ENCODE results near the gene SPAG16.
"Not testable (repeated sequence)": the region's sequence is repeated elsewhere in the genome, so short reads cannot be mapped to it uniquely, and the experiment has no call there.

Gene SPAG16

GRCh38 chr2:213989207-213989606, 704.9 kb downstream of the SPAG16 start:
- no peak for DNase-seq (ENCODE audit: low read depth in 1 of 2, low spot score in 1 of 2)

GRCh38 chr2:213991453-213992108, 707.3 kb downstream of the SPAG16 start:
- no peak for DNase-seq (ENCODE audit: low read depth in 1 of 2, low spot score in 1 of 2)

GRCh38 chr2:213995400-213996105, 711.3 kb downstream of the SPAG16 start:
- DNase-seq (ENCODE audit: low read depth in 1 of 2, low spot score in 1 of 2), result no peak

- not testable (repeated sequence) for DNase-seq (ENCODE audit: low read depth in 1 of 2, low spot score in 1 of 2)
Observed at GRCh38 chr2:213998976-213999375, 714.7 kb downstream of the SPAG16 start.

GRCh38 chr2:214004463-214004862, 720.2 kb downstream of the SPAG16 start:
- DNase-seq (ENCODE audit: low read depth in 1 of 2, low spot score in 1 of 2), result no peak

- no peak for DNase-seq (ENCODE audit: low read depth in 1 of 2, low spot score in 1 of 2)
Observed at GRCh38 chr2:214005337-214005736, 721.1 kb downstream of the SPAG16 start.

- DNase-seq (ENCODE audit: low read depth in 1 of 2, low spot score in 1 of 2), result no peak
Observed at GRCh38 chr2:214006601-214007000, 722.3 kb downstream of the SPAG16 start.

- no peak for DNase-seq (ENCODE audit: low read depth in 1 of 2, low spot score in 1 of 2)
Observed at GRCh38 chr2:214011676-214012075, 727.4 kb downstream of the SPAG16 start.

GRCh38 chr2:214014551-214015220, 730.4 kb downstream of the SPAG16 start:
- no peak for DNase-seq (ENCODE audit: low read depth in 1 of 2, low spot score in 1 of 2)

- DNase-seq (ENCODE audit: low read depth in 1 of 2, low spot score in 1 of 2), result no peak
Observed at GRCh38 chr2:214019229-214019972, 735.1 kb downstream of the SPAG16 start.

- no peak for DNase-seq (ENCODE audit: low read depth in 1 of 2, low spot score in 1 of 2)
Observed at GRCh38 chr2:214019973-214020345, 735.7 kb downstream of the SPAG16 start.

GRCh38 chr2:214029190-214029589, 744.9 kb downstream of the SPAG16 start:
- no peak for DNase-seq (ENCODE audit: low read depth in 1 of 2, low spot score in 1 of 2)

- no peak for DNase-seq (ENCODE audit: low read depth in 1 of 2, low spot score in 1 of 2)
Observed at GRCh38 chr2:214031566-214031965, 747.3 kb downstream of the SPAG16 start.

GRCh38 chr2:214034417-214034816, 750.2 kb downstream of the SPAG16 start:
- DNase-seq (ENCODE audit: low read depth in 1 of 2, low spot score in 1 of 2), result no peak

- no peak for DNase-seq (ENCODE audit: low read depth in 1 of 2, low spot score in 1 of 2)
Observed at GRCh38 chr2:214035091-214035852, 751.0 kb downstream of the SPAG16 start.

GRCh38 chr2:214035921-214036320, 751.7 kb downstream of the SPAG16 start:
- DNase-seq (ENCODE audit: low read depth in 1 of 2, low spot score in 1 of 2), result no peak

- no peak for DNase-seq (ENCODE audit: low read depth in 1 of 2, low spot score in 1 of 2)
Observed at GRCh38 chr2:214038186-214038585, 753.9 kb downstream of the SPAG16 start.

- no peak for DNase-seq (ENCODE audit: low read depth in 1 of 2, low spot score in 1 of 2)
Observed at GRCh38 chr2:214050731-214051130, 766.5 kb downstream of the SPAG16 start.

GRCh38 chr2:214051585-214051984, 767.3 kb downstream of the SPAG16 start:
- DNase-seq (ENCODE audit: low read depth in 1 of 2, low spot score in 1 of 2), result no peak

- DNase-seq (ENCODE audit: low read depth in 1 of 2, low spot score in 1 of 2), result no peak
Observed at GRCh38 chr2:214052235-214052634, 768.0 kb downstream of the SPAG16 start.

- DNase-seq (ENCODE audit: low read depth in 1 of 2, low spot score in 1 of 2), result no peak
Observed at GRCh38 chr2:214057986-214058385, 773.7 kb downstream of the SPAG16 start.
